ENCODE data around the gene INO80E.
"Not testable (repeated sequence)": the region's sequence is repeated elsewhere in the genome, so short reads cannot be mapped to it uniquely, and the experiment has no call there.

INO80E gene

GRCh38 chr16:29959293-29959692 is 36.7 kb upstream of the INO80E start:
- no peak for TF ChIP-seq CSDC2 (CRISPR knock-in tag; IDR thresholded peaks at IDR 0.05)
- ATAC-seq: no peak

GRCh38 chr16:29959821-29960220 is 36.2 kb upstream of the INO80E start:
- not testable (repeated sequence) for ATAC-seq
- TF ChIP-seq ZFP3 (CRISPR knock-in tag; IDR thresholded peaks at IDR 0.05): peak; percentile 64; the same call in 1 of the 2 replicates

- no peak for ATAC-seq
- TF ChIP-seq POU6F1 (CRISPR knock-in tag; IDR thresholded peaks at IDR 0.05; ENCODE audit: borderline replicate concordance, low read depth) (no peak), SNAI2 (CRISPR knock-in tag; IDR thresholded peaks at IDR 0.05) (no peak), PPARA (CRISPR knock-in tag; IDR thresholded peaks at IDR 0.05; ENCODE audit: borderline replicate concordance) (no peak), GLIS3 (CRISPR knock-in tag; IDR thresholded peaks at IDR 0.05) (no peak), TCF4 (CRISPR knock-in tag; IDR thresholded peaks at IDR 0.05; ENCODE audit: borderline replicate concordance) (no peak), CSDC2 (CRISPR knock-in tag; IDR thresholded peaks at IDR 0.05) (no peak), OSR1 (CRISPR knock-in tag; IDR thresholded peaks at IDR 0.05) (no peak), ARNTL (CRISPR knock-in tag; IDR thresholded peaks at IDR 0.05; ENCODE audit: borderline replicate concordance, low read depth) (no peak), ISL1 (CRISPR knock-in tag; IDR thresholded peaks at IDR 0.05) (no peak), CREB5 (CRISPR knock-in tag; IDR thresholded peaks at IDR 0.05; ENCODE audit: low read depth) (no peak), TOX (CRISPR knock-in tag; IDR thresholded peaks at IDR 0.05; ENCODE audit: borderline replicate concordance) (no peak), ZFP30 (CRISPR knock-in tag; IDR thresholded peaks at IDR 0.05) (no peak), ZFP3 (CRISPR knock-in tag; IDR thresholded peaks at IDR 0.05) (no peak), BACH2 (CRISPR knock-in tag; IDR thresholded peaks at IDR 0.05; ENCODE audit: borderline replicate concordance) (no peak)
Measured at GRCh38 chr16:29961127-29961478, 34.9 kb upstream of the INO80E start.

- ATAC-seq: peak; percentile 95
Measured at GRCh38 chr16:29961479-29962343, 34.3 kb upstream of the INO80E start, which contains the start of gene TMEM219. TSS of gene TMEM219 (plus strand) at chr16:29962079. CDS start at chr16:29963144, 1,065 bp downstream.

More at GRCh38 chr16:29961479-29962343, 34.3 kb upstream of the INO80E start, which contains the start of gene TMEM219:
- peak; percentile 67; the same call in 1 of the 2 replicates for TF ChIP-seq ZNF8 (CRISPR knock-in tag; IDR thresholded peaks at IDR 0.05)
- peak; percentile 33; the same call in 1 of the 2 replicates for TF ChIP-seq PATZ1 (CRISPR knock-in tag; IDR thresholded peaks at IDR 0.05; ENCODE audit: borderline replicate concordance)
- TF ChIP-seq TSHZ2 (CRISPR knock-in tag; IDR thresholded peaks at IDR 0.05): peak; percentile 10; the same call in 1 of the 2 replicates
- no peak for TF ChIP-seq BACH2 (CRISPR knock-in tag; IDR thresholded peaks at IDR 0.05; ENCODE audit: borderline replicate concordance)
- no peak for TF ChIP-seq RARB (CRISPR knock-in tag; IDR thresholded peaks at IDR 0.05)
